ENCODE data around the gene CLTA.

Gene CLTA

GRCh38 chr9:36190388-36191289 lies at the start of gene CLTA:
TSS of gene CLTA (plus strand) at chr9:36190921. CDS start at chr9:36191057, 136 bp downstream.
- in situ Hi-C loops (cut with MboI; ENCODE audit: low sequenced_read_pairs): no loop called here

DNA sequence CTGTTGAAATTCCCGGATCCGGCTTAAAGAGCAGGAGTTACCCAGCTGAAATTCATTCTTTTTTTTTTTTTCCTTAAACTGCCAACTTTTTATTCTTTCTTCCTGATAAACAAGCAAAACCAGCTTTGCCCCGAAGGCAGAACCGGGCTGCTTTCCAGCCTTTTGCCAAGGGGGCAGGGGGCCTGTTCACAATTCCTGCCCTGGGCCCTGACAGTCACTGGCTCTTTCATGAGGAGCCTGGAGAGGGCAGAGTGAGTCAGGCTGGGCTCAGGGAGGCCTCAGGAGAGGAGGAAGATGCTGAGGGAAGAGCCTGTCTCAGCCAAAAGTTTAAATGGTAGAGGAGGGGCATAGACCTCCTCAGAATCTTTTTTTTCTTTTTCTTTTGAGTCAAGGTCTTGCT lies 49.4 kb upstream of the CLTA start:
- in situ Hi-C loops (cut with MboI; ENCODE audit: low sequenced_read_pairs): loop anchor here (25.0 kb wide), 1 partner anchor 529 kb away; the partner anchor contains the start of genes CD72 and TESK1

- in situ Hi-C loops (cut with MboI; ENCODE audit: low sequenced_read_pairs): loop anchor here (25.0 kb wide), 1 partner anchor 529 kb away; the partner anchor contains the start of genes CD72 and TESK1
These were observed 49.0 kb upstream of the CLTA start for GRCh38 chr9:36141761-36142160.

GRCh38 chr9:36142510-36143244 lies 48.0 kb upstream of the CLTA start:
- in situ Hi-C loops (cut with MboI; ENCODE audit: low sequenced_read_pairs): loop anchor here (25.0 kb wide), 1 partner anchor 530 kb away; the partner anchor contains the start of genes CD72 and TESK1

- in situ Hi-C loops (cut with MboI; ENCODE audit: low sequenced_read_pairs): loop anchor here (25.0 kb wide), 1 partner anchor 531 kb away; the partner anchor contains the start of genes CD72 and TESK1
These were observed 47.5 kb upstream of the CLTA start for GRCh38 chr9:36143245-36143641.

DNA sequence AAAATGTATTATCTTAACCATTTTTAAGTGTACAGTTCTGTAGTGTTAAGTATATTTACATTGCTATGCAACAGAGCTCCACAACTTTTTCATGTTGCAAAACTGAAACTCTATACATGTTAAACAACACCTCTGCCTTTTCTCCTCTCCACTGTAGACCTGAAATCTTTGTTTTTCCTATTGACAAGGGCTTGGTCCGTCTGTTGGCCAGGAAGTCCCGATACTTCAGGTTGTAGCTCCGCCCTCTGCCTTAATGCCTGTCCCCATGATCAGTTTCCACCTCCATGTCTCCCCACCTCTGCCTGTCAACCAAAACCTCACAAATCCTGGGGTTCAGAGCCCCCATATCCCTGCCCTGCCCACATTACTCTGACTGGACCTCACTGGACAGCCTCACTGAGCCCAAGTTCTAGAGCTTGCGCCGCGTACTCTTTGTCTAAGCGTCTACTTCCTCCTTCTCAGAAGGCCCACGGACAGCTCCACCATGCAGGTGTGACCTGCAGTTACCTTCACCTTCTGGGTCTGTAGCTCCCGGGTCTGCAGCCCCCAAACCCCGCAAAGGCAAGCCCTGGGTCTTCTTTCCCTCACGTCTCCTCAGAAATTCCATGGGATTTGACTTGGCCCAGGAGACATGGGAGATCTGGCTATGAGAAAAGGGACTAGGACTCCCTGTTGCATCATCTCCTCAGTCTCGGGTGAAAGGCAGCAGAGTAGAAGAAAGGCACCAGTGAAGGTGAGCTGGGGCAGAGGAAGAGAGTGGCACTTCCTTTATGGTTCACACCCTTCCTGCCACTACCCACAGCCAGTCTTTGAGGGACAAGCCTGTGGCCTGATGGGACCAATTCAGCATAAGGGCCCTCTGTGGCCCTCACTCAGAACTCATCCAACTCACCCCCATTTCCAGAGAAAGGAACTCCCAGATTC lies 46.1 kb upstream of the CLTA start:
- in situ Hi-C loops (cut with MboI; ENCODE audit: low sequenced_read_pairs): loop anchor here (25.0 kb wide), 1 partner anchor 532 kb away; the partner anchor contains the start of genes CD72 and TESK1

- in situ Hi-C loops (cut with MboI; ENCODE audit: low sequenced_read_pairs): loop anchor here (25.0 kb wide), 1 partner anchor 534 kb away; the partner anchor contains the start of genes CD72 and TESK1
These were observed 44.8 kb upstream of the CLTA start for GRCh38 chr9:36145970-36146369.

DNA sequence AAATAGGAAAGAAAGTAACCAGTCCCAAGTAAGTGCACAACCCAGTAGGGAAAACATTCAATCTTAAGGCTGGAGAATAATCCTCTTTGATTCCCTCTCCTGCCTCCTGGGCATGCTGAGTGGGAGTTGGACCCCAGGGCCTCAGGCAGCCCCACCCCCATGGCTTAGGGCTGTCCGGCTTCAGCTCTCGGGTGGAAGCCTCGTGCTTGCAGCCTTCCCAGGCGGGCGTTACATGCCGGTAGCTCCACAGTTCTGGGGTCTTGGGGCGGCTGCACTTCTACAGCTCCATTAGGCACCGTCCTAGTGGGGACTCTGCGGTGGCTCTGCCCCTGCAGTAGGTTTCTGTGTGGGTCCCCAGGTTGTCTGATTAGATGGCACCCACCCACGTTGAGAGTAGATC lies 44.1 kb upstream of the CLTA start:
- in situ Hi-C loops (cut with MboI; ENCODE audit: low sequenced_read_pairs): loop anchor here (25.0 kb wide), 1 partner anchor 534 kb away; the partner anchor contains the start of genes CD72 and TESK1

- in situ Hi-C loops (cut with MboI; ENCODE audit: low sequenced_read_pairs): loop anchor here (25.0 kb wide), 1 partner anchor 535 kb away; the partner anchor contains the start of genes CD72 and TESK1
These were observed 43.1 kb upstream of the CLTA start for GRCh38 chr9:36147441-36148175.

- in situ Hi-C loops (cut with MboI; ENCODE audit: low sequenced_read_pairs): loop anchor here (25.0 kb wide), 1 partner anchor 536 kb away; the partner anchor contains the start of genes CD72 and TESK1
These were observed 42.2 kb upstream of the CLTA start for GRCh38 chr9:36148311-36149051.

DNA sequence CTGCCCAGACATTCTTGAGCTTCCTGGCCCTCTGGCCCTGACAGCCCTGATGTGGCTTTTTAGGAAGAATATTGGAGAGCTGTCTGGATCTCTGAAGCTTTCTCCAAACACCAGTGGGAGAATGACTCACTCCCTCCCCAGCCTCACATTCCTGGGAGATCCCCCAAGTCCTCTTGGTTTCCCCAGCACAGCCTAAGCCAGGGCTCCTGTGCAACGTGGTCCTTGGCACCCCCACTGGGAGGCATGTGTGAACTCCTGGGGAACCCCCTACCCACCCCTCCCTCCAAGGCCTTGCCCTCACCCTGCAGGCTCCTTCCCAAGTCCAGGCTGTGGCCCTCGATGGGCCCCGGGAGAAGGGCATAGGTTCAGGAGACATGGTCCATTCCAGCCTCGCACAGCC lies 41.5 kb upstream of the CLTA start:
- in situ Hi-C loops (cut with MboI; ENCODE audit: low sequenced_read_pairs): loop anchor here (25.0 kb wide), 1 partner anchor 537 kb away; the partner anchor contains the start of genes CD72 and TESK1

DNA sequence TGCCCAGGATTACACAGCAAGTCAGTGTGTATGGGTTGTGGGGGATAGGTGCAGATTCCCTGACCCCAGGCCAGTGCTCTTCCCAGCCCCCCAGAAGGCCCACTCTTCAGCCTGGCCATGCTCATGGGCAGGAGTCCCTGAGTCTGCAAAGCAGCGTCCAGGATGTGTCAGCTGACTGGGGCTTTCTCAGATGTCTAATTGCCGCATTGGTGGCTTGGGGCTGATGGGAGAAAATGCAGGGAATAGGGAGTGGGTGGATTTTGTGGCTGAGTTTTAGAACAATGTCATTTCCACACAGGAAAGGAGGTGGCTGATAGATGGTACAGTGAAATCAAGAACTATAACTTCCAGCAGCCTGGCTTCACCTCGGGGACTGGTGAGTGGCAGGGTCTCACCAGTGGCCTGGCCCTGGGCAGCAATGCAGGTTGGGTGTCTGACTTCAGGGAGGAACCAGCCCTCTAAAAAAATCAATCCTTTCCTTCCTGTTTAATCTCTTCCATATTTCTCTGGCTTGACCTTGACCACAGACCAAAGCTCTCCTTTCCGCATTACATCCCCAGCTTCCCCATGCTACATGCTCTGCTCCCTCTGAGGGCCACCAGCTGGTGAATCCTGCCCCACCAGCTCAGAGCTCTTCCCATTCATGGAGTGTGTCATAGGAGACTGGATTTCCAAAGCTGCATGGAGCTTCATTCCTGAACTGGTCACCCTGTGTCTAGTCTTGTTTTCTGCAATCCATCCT lies 40.0 kb upstream of the CLTA start:
- in situ Hi-C loops (cut with MboI; ENCODE audit: low sequenced_read_pairs): no loop called here

DNA sequence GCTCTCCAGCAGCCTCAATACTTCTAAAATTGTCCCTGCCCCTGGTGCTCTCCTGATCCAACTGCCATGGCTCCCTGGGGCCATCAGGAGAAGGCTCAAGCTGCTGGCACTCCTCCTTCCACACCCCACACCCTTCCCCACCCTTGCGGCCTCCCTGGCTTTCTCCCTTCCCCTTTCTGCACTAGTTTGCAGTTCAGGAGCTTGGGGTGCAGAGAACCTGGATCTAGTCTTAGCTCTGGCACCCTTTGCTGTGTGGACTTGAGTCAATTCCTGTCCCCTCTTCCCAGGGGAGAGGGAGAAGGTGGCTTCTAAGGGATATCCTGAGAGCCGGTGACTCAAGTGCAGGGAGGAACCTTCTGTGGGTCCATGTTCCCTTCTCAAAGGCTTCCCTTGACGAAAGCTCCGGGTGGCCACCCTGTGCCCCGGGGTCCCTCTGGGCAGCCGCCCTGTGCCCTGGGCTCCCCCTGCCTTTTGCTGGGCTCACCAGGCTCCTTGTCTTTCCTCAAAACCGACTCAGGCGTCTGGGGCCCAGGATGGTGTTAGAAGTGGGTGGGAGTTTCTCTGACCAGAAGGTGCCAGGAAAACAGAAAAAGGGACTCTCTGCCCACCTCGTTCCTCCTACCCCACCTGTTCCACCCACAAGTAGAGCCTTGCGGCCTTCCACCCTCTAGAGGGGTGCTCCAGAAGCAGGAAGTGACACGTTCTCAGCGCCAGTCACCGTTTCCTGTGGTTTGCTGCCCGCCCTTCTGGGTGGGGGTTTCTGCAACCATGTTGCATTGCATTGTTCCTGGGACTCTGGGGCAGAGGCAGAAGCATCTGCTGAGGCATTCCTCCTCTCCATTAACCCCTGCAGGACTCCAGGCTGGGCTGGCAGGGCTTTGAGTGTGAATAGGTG lies 39.2 kb upstream of the CLTA start:
- in situ Hi-C loops (cut with MboI; ENCODE audit: low sequenced_read_pairs): no loop called here

DNA sequence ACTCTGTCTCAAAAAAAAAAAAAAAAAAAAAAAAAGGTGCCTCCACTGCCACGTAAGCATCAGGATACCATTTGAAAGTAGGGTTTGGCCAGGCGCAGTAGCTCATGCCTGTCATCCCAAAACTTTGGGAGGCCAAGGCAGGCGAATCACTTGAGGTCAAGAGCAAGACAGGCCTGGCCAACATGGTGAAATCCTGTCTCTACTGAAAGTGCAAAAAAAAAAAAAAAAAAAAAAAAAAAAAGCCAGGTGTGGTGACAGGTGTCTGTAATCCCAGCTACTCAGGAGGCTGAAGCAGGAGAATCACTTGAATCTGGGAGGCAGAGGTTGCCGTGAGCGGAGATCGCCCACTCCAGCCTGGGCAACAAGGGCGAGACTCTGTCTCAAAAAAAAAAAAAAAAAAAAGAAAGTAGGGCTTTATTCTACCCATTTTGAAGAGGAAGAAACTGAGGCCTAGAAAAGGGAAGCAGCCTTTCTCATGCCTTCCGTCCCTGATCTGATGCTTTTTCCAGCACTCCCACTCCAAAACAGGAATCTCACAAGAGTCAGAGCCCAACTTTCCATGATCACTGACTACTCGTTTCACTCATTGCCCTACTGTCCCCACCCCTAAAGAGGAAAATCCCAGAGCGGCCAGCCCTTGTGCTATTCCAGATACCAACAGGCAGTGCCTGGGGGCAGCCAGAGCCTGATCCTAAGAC lies 37.8 kb upstream of the CLTA start:
- in situ Hi-C loops (cut with MboI; ENCODE audit: low sequenced_read_pairs): no loop called here

- in situ Hi-C loops (cut with MboI; ENCODE audit: low sequenced_read_pairs): no loop called here
These were observed 37.0 kb upstream of the CLTA start for GRCh38 chr9:36153746-36154145.

- in situ Hi-C loops (cut with MboI; ENCODE audit: low sequenced_read_pairs): no loop called here
These were observed 36.3 kb upstream of the CLTA start for GRCh38 chr9:36154331-36154952.
